ENCODE results near the gene UNC5C.

The UNC5C gene

GRCh38 chr4:95317085-95317793 lies 231.5 kb downstream of the UNC5C start:
- no peak for DNase-seq

GRCh38 chr4:95314573-95314972 lies 234.2 kb downstream of the UNC5C start:
- DNase-seq = no peak

- DNase-seq = no peak
Observed at GRCh38 chr4:95304898-95305297, 243.9 kb downstream of the UNC5C start.

GRCh38 chr4:95300304-95300703 lies 248.5 kb downstream of the UNC5C start:
- no peak for DNase-seq

- no peak for DNase-seq
Observed at GRCh38 chr4:95296052-95296451, 252.7 kb downstream of the UNC5C start.

GRCh38 chr4:95295157-95295556 lies 253.6 kb downstream of the UNC5C start:
- DNase-seq = no peak

- DNase-seq = no peak
Observed at GRCh38 chr4:95294321-95294720, 254.5 kb downstream of the UNC5C start.

GRCh38 chr4:95293014-95293413 lies 255.8 kb downstream of the UNC5C start:
- DNase-seq = no peak

GRCh38 chr4:95290702-95291101 lies 258.1 kb downstream of the UNC5C start:
- DNase-seq = no peak

GRCh38 chr4:95289028-95289634 lies 259.6 kb downstream of the UNC5C start:
- DNase-seq = no peak

- no peak for DNase-seq
Observed at GRCh38 chr4:95288552-95288951, 260.2 kb downstream of the UNC5C start.

GRCh38 chr4:95285797-95286196 lies 263.0 kb downstream of the UNC5C start:
- no peak for DNase-seq

- no peak for DNase-seq
Observed at GRCh38 chr4:95284655-95285054, 264.1 kb downstream of the UNC5C start.

- DNase-seq = no peak
Observed at GRCh38 chr4:95283320-95283719, 265.5 kb downstream of the UNC5C start.

GRCh38 chr4:95272797-95273196 lies 276.0 kb downstream of the UNC5C start:
- DNase-seq = no peak

- DNase-seq = no peak
Observed at GRCh38 chr4:95272036-95272435, 276.7 kb downstream of the UNC5C start.

- DNase-seq = no peak
Observed at GRCh38 chr4:95268819-95269565, 279.8 kb downstream of the UNC5C start.

- no peak for DNase-seq
Observed at GRCh38 chr4:95267081-95267480, 281.7 kb downstream of the UNC5C start.

- DNase-seq = no peak
Observed at GRCh38 chr4:95265814-95266740, 282.7 kb downstream of the UNC5C start.

GRCh38 chr4:95264843-95265242 lies 283.9 kb downstream of the UNC5C start:
- DNase-seq = no peak

GRCh38 chr4:95263960-95264359 lies 284.8 kb downstream of the UNC5C start:
- DNase-seq = no peak

GRCh38 chr4:95263391-95263790 lies 285.4 kb downstream of the UNC5C start:
- no peak for DNase-seq

Measured in NCI-H2029 (cell line).